ENCODE measurements around the gene LTO1. TPM values are rescaled to one million over a fixed set of nuclear protein-coding genes. Genes with fewer than 3 reads are reported as not detected.

The LTO1 gene
- polyA plus RNA-seq, 2 of the 4 experiments (the other 2 are of a cell fraction) = 25.1 to 27.0 TPM

GRCh38 chr11:69700278-69701140, 25.4 kb upstream of the LTO1 start:
- peak; percentile 38 to 59 for DNase-seq (ENCODE audit: low read depth in 1 of 2, low spot score in 1 of 2)
- FAIRE-seq = no peak
- no peak for TF ChIP-seq FOSB (CRISPR knock-in tag; IDR thresholded peaks at IDR 0.05)
- TF ChIP-seq GATA3 (IDR thresholded peaks at IDR 0.05; ENCODE audit: borderline replicate concordance) = no peak
- TF ChIP-seq HOXB5 (CRISPR knock-in tag; IDR thresholded peaks at IDR 0.05) = no peak
- TF ChIP-seq, protein P1, sequence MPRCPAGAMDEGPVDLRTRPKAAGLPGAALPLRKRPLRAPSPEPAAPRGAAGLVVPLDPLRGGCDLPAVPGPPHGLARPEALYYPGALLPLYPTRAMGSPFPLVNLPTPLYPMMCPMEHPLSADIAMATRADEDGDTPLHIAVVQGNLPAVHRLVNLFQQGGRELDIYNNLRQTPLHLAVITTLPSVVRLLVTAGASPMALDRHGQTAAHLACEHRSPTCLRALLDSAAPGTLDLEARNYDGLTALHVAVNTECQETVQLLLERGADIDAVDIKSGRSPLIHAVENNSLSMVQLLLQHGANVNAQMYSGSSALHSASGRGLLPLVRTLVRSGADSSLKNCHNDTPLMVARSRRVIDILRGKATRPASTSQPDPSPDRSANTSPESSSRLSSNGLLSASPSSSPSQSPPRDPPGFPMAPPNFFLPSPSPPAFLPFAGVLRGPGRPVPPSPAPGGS (IDR thresholded peaks at IDR 0.05) = no peak
- TF ChIP-seq TFCP2L1 (CRISPR knock-in tag; IDR thresholded peaks at IDR 0.05) = no peak
- TF ChIP-seq SREBF2 (IDR thresholded peaks at IDR 0.05) = no peak
- TF ChIP-seq NPAS2 (CRISPR knock-in tag; IDR thresholded peaks at IDR 0.05; ENCODE audit: borderline replicate concordance) = no peak
- TF ChIP-seq, protein P2, sequence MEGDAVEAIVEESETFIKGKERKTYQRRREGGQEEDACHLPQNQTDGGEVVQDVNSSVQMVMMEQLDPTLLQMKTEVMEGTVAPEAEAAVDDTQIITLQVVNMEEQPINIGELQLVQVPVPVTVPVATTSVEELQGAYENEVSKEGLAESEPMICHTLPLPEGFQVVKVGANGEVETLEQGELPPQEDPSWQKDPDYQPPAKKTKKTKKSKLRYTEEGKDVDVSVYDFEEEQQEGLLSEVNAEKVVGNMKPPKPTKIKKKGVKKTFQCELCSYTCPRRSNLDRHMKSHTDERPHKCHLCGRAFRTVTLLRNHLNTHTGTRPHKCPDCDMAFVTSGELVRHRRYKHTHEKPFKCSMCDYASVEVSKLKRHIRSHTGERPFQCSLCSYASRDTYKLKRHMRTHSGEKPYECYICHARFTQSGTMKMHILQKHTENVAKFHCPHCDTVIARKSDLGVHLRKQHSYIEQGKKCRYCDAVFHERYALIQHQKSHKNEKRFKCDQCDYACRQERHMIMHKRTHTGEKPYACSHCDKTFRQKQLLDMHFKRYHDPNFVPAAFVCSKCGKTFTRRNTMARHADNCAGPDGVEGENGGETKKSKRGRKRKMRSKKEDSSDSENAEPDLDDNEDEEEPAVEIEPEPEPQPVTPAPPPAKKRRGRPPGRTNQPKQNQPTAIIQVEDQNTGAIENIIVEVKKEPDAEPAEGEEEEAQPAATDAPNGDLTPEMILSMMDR (IDR thresholded peaks at IDR 0.05) = no peak
- TF ChIP-seq CHD4 (IDR thresholded peaks at IDR 0.05; ENCODE audit: borderline replicate concordance) = no peak
- TF ChIP-seq POLR2AphosphoS2 (conservative IDR thresholded peaks at IDR 0.05; ENCODE audit: low read length) = no peak
- no peak for TF ChIP-seq FOXS1 (CRISPR knock-in tag; IDR thresholded peaks at IDR 0.05)
- no peak for TF ChIP-seq CBX8 (IDR thresholded peaks at IDR 0.05)
- TF ChIP-seq, protein P3, sequence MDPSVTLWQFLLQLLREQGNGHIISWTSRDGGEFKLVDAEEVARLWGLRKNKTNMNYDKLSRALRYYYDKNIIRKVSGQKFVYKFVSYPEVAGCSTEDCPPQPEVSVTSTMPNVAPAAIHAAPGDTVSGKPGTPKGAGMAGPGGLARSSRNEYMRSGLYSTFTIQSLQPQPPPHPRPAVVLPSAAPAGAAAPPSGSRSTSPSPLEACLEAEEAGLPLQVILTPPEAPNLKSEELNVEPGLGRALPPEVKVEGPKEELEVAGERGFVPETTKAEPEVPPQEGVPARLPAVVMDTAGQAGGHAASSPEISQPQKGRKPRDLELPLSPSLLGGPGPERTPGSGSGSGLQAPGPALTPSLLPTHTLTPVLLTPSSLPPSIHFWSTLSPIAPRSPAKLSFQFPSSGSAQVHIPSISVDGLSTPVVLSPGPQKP (IDR thresholded peaks at IDR 0.05; ENCODE audit: low read depth, low read length) = no peak
- peak; percentile 52 to 66; a peak in 4 of 6 replicates for ATAC-seq
- POLR2A ChIA-PET = no interaction called here
- no peaks in the 10 kb centered on the region for H3K9me3 ChIP-seq
- H3K27ac ChIP-seq = peak overlapping the region; percentile 28 to 76; a peak in 4 of 6 replicates
- 56% methylated on average over 13 of the region's 20 CpGs for WGBS (ENCODE audit: missing lambda C conversion rate)
- H3K4me1 ChIP-seq = peaks cover 14% of the 10 kb centered on the region
- peak overlapping the region; percentile 40 for H3K4me2 ChIP-seq
- CTCF ChIA-PET = interaction anchor here (1.0 to 2.0 kb wide), 3 partner anchors 14 to 496 kb away, joined by 3 to 7 read pairs (median 5); no protein-coding TSS in a partner anchor
- H3K4me3 ChIP-seq = no peak overlapping the region

GRCh38 chr11:69699213-69699612, 24.1 kb upstream of the LTO1 start:
- 88% methylated on average over 12 of the region's 13 CpGs for WGBS (ENCODE audit: missing lambda C conversion rate)
- no peak for ATAC-seq
- Histone ChIP-seq H3K9me3 (no peaks in the 10 kb centered on the region), H3K4me1 (peaks cover 14% of the 10 kb centered on the region), H3K4me3 (no peak overlapping the region), H3K4me2 (no peak overlapping the region), H3K27ac (no peak overlapping the region)
- POLR2A ChIA-PET = no interaction called here
- FAIRE-seq = no peak
- TF ChIP-seq HOXA7 (CRISPR knock-in tag; IDR thresholded peaks at IDR 0.05) (no peak), JUNB (IDR thresholded peaks at IDR 0.05) (no peak), CBX2 (IDR thresholded peaks at IDR 0.05; ENCODE audit: borderline replicate concordance, low read depth) (no peak), MAFK (IDR thresholded peaks at IDR 0.05; ENCODE audit: partially characterized antibody) (no peak), EHF (CRISPR knock-in tag; IDR thresholded peaks at IDR 0.05) (no peak), RCOR1 (IDR thresholded peaks at IDR 0.05; ENCODE audit: low read depth, low read length) (no peak), MAX (IDR thresholded peaks at IDR 0.05) (no peak), ZFP36 (IDR thresholded peaks at IDR 0.05; ENCODE audit: borderline replicate concordance, partially characterized antibody) (no peak)
- TF ChIP-seq, protein P4, sequence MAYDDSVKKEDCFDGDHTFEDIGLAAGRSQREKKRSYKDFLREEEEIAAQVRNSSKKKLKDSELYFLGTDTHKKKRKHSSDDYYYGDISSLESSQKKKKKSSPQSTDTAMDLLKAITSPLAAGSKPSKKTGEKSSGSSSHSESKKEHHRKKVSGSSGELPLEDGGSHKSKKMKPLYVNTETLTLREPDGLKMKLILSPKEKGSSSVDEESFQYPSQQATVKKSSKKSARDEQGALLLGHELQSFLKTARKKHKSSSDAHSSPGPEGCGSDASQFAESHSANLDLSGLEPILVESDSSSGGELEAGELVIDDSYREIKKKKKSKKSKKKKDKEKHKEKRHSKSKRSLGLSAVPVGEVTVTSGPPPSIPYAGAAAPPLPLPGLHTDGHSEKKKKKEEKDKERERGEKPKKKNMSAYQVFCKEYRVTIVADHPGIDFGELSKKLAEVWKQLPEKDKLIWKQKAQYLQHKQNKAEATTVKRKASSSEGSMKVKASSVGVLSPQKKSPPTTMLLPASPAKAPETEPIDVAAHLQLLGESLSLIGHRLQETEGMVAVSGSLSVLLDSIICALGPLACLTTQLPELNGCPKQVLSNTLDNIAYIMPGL (CRISPR knock-in tag; IDR thresholded peaks at IDR 0.05; ENCODE audit: borderline replicate concordance) = no peak
- TF ChIP-seq, protein P1 (IDR thresholded peaks at IDR 0.05) = no peak
- CTCF ChIA-PET = interaction anchor here (1.1 to 2.2 kb wide), 4 partner anchors 13 to 210 kb away, joined by 3 to 8 read pairs (median 4); no protein-coding TSS in a partner anchor
- DNase-seq (ENCODE audit: low read depth in 1 of 2, low spot score in 1 of 2) = no peak

All from A549 (cell line).